ENCODE data around the gene TCHP.
"Not testable (repeated sequence)": the region's sequence is repeated elsewhere in the genome, so short reads cannot be mapped to it uniquely, and the experiment has no call there.

Gene TCHP, protein sequence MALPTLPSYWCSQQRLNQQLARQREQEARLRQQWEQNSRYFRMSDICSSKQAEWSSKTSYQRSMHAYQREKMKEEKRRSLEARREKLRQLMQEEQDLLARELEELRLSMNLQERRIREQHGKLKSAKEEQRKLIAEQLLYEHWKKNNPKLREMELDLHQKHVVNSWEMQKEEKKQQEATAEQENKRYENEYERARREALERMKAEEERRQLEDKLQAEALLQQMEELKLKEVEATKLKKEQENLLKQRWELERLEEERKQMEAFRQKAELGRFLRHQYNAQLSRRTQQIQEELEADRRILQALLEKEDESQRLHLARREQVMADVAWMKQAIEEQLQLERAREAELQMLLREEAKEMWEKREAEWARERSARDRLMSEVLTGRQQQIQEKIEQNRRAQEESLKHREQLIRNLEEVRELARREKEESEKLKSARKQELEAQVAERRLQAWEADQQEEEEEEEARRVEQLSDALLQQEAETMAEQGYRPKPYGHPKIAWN

DNA sequence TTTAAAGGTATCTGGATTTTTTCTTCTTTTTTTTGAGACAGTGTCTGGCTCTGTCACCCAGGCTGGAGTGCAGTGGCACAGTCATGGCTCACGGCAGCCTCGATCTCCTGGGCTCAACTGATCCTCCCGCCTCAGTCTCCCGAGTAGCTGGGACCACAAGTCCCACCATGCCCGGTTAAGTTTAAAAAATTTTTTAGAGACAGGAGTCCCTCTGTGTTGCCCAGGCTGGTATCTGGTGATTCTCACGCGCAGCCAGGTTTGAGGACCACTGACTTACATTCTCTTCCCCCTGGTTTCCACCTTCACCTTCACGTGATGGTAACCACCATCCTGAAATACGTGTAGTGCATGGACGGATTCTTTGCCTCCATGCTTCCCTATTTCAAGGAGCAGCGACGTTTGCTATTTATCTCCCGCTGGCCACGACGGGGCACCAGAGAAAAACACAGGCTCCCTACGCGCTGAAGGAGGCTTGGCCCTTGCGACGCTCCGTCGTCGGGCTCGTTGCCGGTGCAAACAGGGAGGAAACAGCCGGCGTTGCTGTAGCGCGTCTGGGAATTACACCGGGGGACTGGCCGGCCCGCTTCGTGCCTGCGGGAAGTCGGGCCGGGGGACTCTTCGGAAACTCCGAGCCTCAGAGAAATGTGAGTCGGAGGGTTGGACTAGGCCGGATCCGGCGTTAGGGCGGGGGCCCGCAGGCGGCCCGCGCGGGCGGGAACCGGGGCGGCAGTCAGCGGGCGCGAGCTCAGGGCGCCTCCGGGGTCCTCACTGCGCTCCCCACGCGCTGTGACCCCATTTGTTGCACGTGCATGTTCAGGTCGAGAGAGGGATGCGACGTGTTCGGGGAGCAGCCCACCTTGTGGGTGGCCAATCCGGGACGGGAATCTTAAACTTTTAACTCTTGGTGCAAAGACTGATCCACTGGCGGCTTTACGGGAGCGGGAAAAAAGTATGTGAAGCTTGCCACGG, at the start of gene TCHP:
Gene TCHP, plus strand, starts transcription at position 492 of the 969 bp plus-strand sequence. CDS start 2,753 bp downstream, outside the sequence.
- in situ Hi-C loops (cut with HindIII; ENCODE audit: low sequenced_read_pairs), result no loop called here
- peak; percentile 89 for DNase-seq (ENCODE audit: low read depth, low spot score)
- peak within 1 kb of the TSS; percentile 73 for H3K4me3 ChIP-seq (ENCODE audit: low read depth, low read length)
- TF ChIP-seq, protein P1, sequence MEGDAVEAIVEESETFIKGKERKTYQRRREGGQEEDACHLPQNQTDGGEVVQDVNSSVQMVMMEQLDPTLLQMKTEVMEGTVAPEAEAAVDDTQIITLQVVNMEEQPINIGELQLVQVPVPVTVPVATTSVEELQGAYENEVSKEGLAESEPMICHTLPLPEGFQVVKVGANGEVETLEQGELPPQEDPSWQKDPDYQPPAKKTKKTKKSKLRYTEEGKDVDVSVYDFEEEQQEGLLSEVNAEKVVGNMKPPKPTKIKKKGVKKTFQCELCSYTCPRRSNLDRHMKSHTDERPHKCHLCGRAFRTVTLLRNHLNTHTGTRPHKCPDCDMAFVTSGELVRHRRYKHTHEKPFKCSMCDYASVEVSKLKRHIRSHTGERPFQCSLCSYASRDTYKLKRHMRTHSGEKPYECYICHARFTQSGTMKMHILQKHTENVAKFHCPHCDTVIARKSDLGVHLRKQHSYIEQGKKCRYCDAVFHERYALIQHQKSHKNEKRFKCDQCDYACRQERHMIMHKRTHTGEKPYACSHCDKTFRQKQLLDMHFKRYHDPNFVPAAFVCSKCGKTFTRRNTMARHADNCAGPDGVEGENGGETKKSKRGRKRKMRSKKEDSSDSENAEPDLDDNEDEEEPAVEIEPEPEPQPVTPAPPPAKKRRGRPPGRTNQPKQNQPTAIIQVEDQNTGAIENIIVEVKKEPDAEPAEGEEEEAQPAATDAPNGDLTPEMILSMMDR (IDR thresholded peaks at IDR 0.05; ENCODE audit: low read depth, low read length), result peak; percentile 28

DNA sequence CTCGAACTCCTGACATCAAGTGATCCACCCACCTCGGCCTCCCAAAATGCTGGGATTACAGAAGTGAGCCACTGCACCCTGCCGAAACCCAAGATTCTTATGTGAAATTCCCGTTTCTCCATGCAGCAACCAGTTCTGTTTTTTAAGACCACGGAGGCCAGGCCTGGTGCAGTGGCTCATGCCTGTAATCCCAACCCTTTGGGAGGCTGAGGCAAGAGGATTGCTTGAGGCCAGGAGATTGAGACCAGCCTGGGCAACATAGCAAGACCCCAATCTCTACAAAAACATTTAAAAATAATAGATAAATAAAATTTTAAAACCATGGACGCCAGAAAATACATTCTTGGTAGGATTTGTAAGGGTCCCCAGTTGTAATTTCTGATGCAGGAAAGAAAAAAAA, 49.6 kb upstream of the TCHP start:
- H3K4me3 ChIP-seq (ENCODE audit: low read depth, low read length); DNase-seq (ENCODE audit: low read depth, low spot score); in situ Hi-C loops (cut with HindIII; ENCODE audit: low sequenced_read_pairs): not testable (repeated sequence)

DNA sequence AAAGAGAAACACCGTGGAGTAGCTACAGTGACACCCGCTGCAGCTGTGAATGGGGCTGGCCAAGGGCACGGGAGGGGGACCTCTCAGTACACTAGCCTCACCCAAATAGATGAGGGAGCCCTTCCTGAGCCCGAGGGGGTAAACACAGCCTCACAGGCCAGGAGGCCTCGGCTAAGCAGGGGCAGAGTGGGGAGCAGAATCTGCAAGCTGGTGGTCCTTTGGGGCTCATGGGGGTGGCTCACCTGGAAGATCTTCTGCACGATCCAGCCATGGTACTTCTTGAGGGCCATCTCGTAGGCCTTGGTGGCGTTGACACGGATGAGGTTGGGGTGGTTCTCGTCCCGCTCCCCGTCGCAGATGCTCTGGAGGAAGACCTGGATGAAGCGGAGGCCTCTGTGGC, 44.7 kb upstream of the TCHP start:
- TF ChIP-seq, protein P1 (IDR thresholded peaks at IDR 0.05; ENCODE audit: low read depth, low read length), result no peak
- DNase-seq (ENCODE audit: low read depth, low spot score), result no peak
- no peak overlapping the region for H3K4me3 ChIP-seq (ENCODE audit: low read depth, low read length)
- in situ Hi-C loops (cut with HindIII; ENCODE audit: low sequenced_read_pairs), result no loop called here

DNA sequence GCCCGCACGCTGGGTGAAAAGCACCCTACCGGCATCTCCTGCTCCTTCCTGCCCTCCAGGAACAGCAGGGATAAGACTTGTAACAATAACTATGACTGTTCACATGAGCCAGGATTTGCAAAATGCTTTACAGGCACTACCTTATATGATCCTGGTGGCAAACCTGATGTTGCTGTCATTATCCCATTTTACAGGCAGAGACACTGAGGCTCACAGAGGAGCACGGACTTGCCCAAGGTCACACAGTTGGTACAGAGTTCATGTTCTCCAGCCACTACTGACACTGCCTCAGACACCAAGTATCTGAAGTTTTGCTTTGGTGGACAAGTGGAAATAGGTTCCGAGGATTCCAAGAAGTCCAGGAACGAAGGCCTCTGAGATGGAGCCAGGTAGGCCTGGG, 42.4 kb upstream of the TCHP start:
- in situ Hi-C loops (cut with HindIII; ENCODE audit: low sequenced_read_pairs), result no loop called here
- H3K4me3 ChIP-seq (ENCODE audit: low read depth, low read length), result no peak overlapping the region
- no peak for DNase-seq (ENCODE audit: low read depth, low spot score)
- TF ChIP-seq, protein P1 (IDR thresholded peaks at IDR 0.05; ENCODE audit: low read depth, low read length), result no peak

DNA sequence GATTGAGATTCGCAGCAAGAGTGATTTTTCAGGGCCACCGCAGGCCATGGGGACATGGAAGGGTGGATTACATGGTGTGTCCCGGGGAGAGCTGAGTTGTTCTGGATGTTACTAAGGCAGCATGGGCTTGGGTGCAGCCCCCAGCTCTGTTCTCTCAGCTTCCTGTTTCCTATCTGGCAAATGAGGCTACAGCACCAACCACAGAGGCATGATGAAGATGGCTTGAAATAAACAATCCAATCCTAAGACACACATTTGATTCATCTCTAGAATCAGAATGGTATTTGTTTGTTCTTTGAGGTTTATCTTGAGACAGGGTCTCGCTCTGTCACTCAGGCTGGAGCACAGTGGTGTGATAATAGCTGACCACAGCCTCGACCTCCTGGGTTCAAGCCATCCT, 41.3 kb upstream of the TCHP start:
- in situ Hi-C loops (cut with HindIII; ENCODE audit: low sequenced_read_pairs), result no loop called here
- no peak overlapping the region for H3K4me3 ChIP-seq (ENCODE audit: low read depth, low read length)
- TF ChIP-seq, protein P1 (IDR thresholded peaks at IDR 0.05; ENCODE audit: low read depth, low read length), result no peak
- DNase-seq (ENCODE audit: low read depth, low spot score), result no peak

DNA sequence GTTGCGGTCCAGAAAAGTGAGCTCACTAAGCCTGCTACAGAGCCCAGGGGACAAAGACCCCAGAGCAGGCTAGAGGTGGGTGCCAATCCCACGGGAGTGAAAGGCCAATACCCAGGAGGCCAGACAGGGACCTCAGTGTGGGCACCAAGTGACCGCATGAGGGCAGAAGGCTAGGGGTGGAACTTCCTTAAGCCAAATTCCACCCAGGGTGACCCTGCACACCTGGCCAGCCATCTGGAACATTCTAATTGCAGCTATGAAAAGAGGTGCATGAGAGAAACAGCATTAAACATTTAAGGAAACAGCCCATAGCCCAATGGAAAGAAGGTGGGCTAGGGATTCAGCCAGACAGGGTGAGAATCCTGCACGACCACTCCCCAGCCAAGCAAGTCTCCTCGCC, 39.1 kb upstream of the TCHP start:
- H3K4me3 ChIP-seq (ENCODE audit: low read depth, low read length), result no peak overlapping the region
- no peak for DNase-seq (ENCODE audit: low read depth, low spot score)
- in situ Hi-C loops (cut with HindIII; ENCODE audit: low sequenced_read_pairs), result no loop called here
- TF ChIP-seq, protein P1 (IDR thresholded peaks at IDR 0.05; ENCODE audit: low read depth, low read length), result no peak
